Measurements from ENCODE around the gene PTPRM. TPM values are rescaled to one million over a fixed set of nuclear protein-coding genes. Genes with fewer than 3 reads are reported as not detected.

The PTPRM gene
- polyA plus RNA-seq, 1 donor (not counting 4 experiments of a cell fraction or from before 2014, with no cell fraction given): 54.5 TPM

GRCh38 chr18:8350628-8351027 lies 783.5 kb downstream of the PTPRM start:
- dilution Hi-C loops (cut with MboI; ENCODE audit: extremely low pct_ligation_motif_present, low sequenced_read_pairs): no loop called here
- H3K4me1 ChIP-seq (ENCODE audit: control insufficient read depth, extremely low read depth, insufficient read depth, low read length): no peaks in the 10 kb centered on the region
- DNase-seq (ENCODE audit: low read depth, low spot score) (no peak), FAIRE-seq (no peak)
- no peak for TF ChIP-seq EZH2 (IDR thresholded peaks at IDR 0.05; ENCODE audit: low read length)
- TF ChIP-seq CTCF (optimal IDR thresholded peaks at IDR 0.05 in 1 of 3, IDR thresholded peaks at IDR 0.05 in 1 of 3, conservative IDR thresholded peaks at IDR 0.05 in 1 of 3; ENCODE audit: extremely low read depth in 1 of 3, insufficient read depth in 2 of 3, low read length in 3 of 3): no peak
- H3K79me2 ChIP-seq (ENCODE audit: control insufficient read depth, insufficient read depth, low read length): no peaks in the 10 kb centered on the region
- H3K9me1 ChIP-seq (ENCODE audit: control insufficient read depth, extremely low read depth, insufficient read depth, low read length): no peaks in the 10 kb centered on the region
- no peaks in the 10 kb centered on the region for H3K36me3 ChIP-seq (ENCODE audit: control insufficient read depth in 2 of 2, extremely low read depth in 1 of 2, insufficient read depth in 2 of 2, low read length in 2 of 2)
- no peaks in the 10 kb centered on the region for H3K9me3 ChIP-seq (ENCODE audit: control insufficient read depth, low read depth, low read length)
- no peak overlapping the region for H3K4me2 ChIP-seq (ENCODE audit: control insufficient read depth, extremely low read depth, insufficient read depth, low read depth, low read length)
- H3K27me3 ChIP-seq (ENCODE audit: control insufficient read depth, extremely low read depth, insufficient read depth, low read length): no peaks in the 10 kb centered on the region
- H3K9ac ChIP-seq (ENCODE audit: control insufficient read depth, extremely low read depth, insufficient read depth, low read length): no peak overlapping the region
- H3K4me3 ChIP-seq (ENCODE audit: control insufficient read depth in 2 of 3, extremely low read depth in 1 of 3, insufficient read depth in 2 of 3, low read depth in 1 of 3, low read length in 3 of 3): no peak overlapping the region
- H2AFZ ChIP-seq (ENCODE audit: control insufficient read depth, low read length): no peak overlapping the region
- H4K20me1 ChIP-seq (ENCODE audit: control insufficient read depth, extremely low read depth, insufficient read depth, low read length): no peaks in the 10 kb centered on the region
- H3K27ac ChIP-seq (ENCODE audit: control insufficient read depth, insufficient read depth, low read length): no peak overlapping the region

- Histone ChIP-seq H2AFZ (ENCODE audit: control insufficient read depth, low read length) (no peak overlapping the region), H3K9ac (ENCODE audit: control insufficient read depth, extremely low read depth, insufficient read depth, low read length) (no peak overlapping the region), H3K4me3 (ENCODE audit: control insufficient read depth in 2 of 3, extremely low read depth in 1 of 3, insufficient read depth in 2 of 3, low read depth in 1 of 3, low read length in 3 of 3) (no peak overlapping the region), H3K79me2 (ENCODE audit: control insufficient read depth, insufficient read depth, low read length) (no peaks in the 10 kb centered on the region), H4K20me1 (ENCODE audit: control insufficient read depth, extremely low read depth, insufficient read depth, low read length) (no peaks in the 10 kb centered on the region), H3K27ac (ENCODE audit: control insufficient read depth, insufficient read depth, low read length) (no peak overlapping the region), H3K4me2 (ENCODE audit: control insufficient read depth, extremely low read depth, insufficient read depth, low read depth, low read length) (no peak overlapping the region), H3K9me3 (ENCODE audit: control insufficient read depth, low read depth, low read length) (no peaks in the 10 kb centered on the region), H3K36me3 (ENCODE audit: control insufficient read depth in 2 of 2, extremely low read depth in 1 of 2, insufficient read depth in 2 of 2, low read length in 2 of 2) (no peaks in the 10 kb centered on the region), H3K27me3 (ENCODE audit: control insufficient read depth, extremely low read depth, insufficient read depth, low read length) (no peaks in the 10 kb centered on the region), H3K4me1 (ENCODE audit: control insufficient read depth, extremely low read depth, insufficient read depth, low read length) (no peaks in the 10 kb centered on the region), H3K9me1 (ENCODE audit: control insufficient read depth, extremely low read depth, insufficient read depth, low read length) (no peaks in the 10 kb centered on the region)
- DNase-seq (ENCODE audit: low read depth, low spot score) (no peak), FAIRE-seq (no peak)
- TF ChIP-seq EZH2 (IDR thresholded peaks at IDR 0.05; ENCODE audit: low read length): no peak
- TF ChIP-seq CTCF (optimal IDR thresholded peaks at IDR 0.05 in 1 of 3, IDR thresholded peaks at IDR 0.05 in 1 of 3, conservative IDR thresholded peaks at IDR 0.05 in 1 of 3; ENCODE audit: extremely low read depth in 1 of 3, insufficient read depth in 2 of 3, low read length in 3 of 3): no peak
- dilution Hi-C loops (cut with MboI; ENCODE audit: extremely low pct_ligation_motif_present, low sequenced_read_pairs): no loop called here
Observed at GRCh38 chr18:8351161-8351560, 784.0 kb downstream of the PTPRM start.
